Lung (tissue), 16 donors: ENCODE results near the gene SLC35E1. TPM values are rescaled to one million over a fixed set of nuclear protein-coding genes. Genes with fewer than 3 reads are reported as not detected.

Source experiments
- ATAC-seq: fragments of 200-7000 bp; cut with Tn5 transposase; one replicate; pipeline ENCODE4 v1.9.1; 2020; ENCODE audit warnings: moderate number of reproducible peaks; ENCODE audit not compliant: insufficient read depth, low FRiP score
- DNase-seq, 3 donors: peaks; one replicate each; pipeline ENCODE4 v3.0.0-alpha.2; 2013 to 2017
- H3K27ac ChIP-seq, 2 donors: one replicate each; pipeline ENCODE4 v1.5.1; 2013; ENCODE audit warnings: mild to moderate bottlenecking in 2 of 2, moderate library complexity in 2 of 2, control low read depth in 1 of 2, inconsistent platforms in 1 of 2, low read depth in 1 of 2, low read length in 1 of 2
- H3K27me3 ChIP-seq, 3 donors: one replicate each; pipeline ENCODE4 v1.5.1; 2013; ENCODE audit warnings: low read length in 2 of 3; ENCODE audit not compliant: control insufficient read depth in 3 of 3, insufficient read depth in 3 of 3
- H3K36me3 ChIP-seq, 4 donors: one replicate each; pipeline ENCODE4 v1.5.1; 2013; ENCODE audit warnings: low read length in 4 of 4, mild to moderate bottlenecking in 1 of 4, moderate library complexity in 1 of 4; ENCODE audit not compliant: control insufficient read depth in 4 of 4, insufficient read depth in 4 of 4
- H3K4me1 ChIP-seq, 5 donors: one replicate each; pipeline ENCODE4 v1.5.1; 2013; ENCODE audit warnings: low read length in 5 of 5, mild to moderate bottlenecking in 2 of 5, moderate library complexity in 1 of 5; ENCODE audit not compliant: control insufficient read depth in 5 of 5, insufficient read depth in 5 of 5
- H3K4me3 ChIP-seq: one replicate; pipeline ENCODE4 v1.5.1; 2013; ENCODE audit warnings: mild to moderate bottlenecking, control low read depth, moderate library complexity
- H3K9ac ChIP-seq, 2 donors: one replicate each; pipeline ENCODE4 v1.5.1; 2013; ENCODE audit warnings: low read length in 2 of 2, control low read depth in 1 of 2; ENCODE audit not compliant: insufficient read depth in 1 of 2
- H3K9me3 ChIP-seq, 4 donors: one replicate each; pipeline ENCODE4 v1.5.1; 2013; ENCODE audit warnings: low read length in 3 of 4, mild to moderate bottlenecking in 1 of 4, moderate library complexity in 1 of 4; ENCODE audit not compliant: control insufficient read depth in 4 of 4, insufficient read depth in 3 of 4
- WGBS, 2 donors: extraction: QIAGEN DNeasy Blood & Tissue Kit; methylation state at CpG; one replicate each; pipeline ENCODE4 v1.1.7; 2013; 5-methylcytosine and 5-hydroxymethylcytosine counted together
- long read RNA-seq, 5 donors: transcript quantifications; one replicate each; lab custom pipeline, GENCODE V29; 2026
- polyA plus RNA-seq, 2 donors: library from polyadenylated mRNA; stranded (reverse); fragments of 200-250 nt; gene quantifications; one replicate each; pipeline ENCODE4 v1.2.1, GENCODE V29; 2013
- total RNA-seq, 2 donors: library from RNA; depleted of rRNA in 1 of 2; stranded (reverse); fragments of >200 nt in 1 of 2; gene quantifications; one replicate each; pipeline ENCODE4 v1.2.1, GENCODE V29; 2014 to 2021
- TF ChIP-seq, protein P1 (sequence below): IDR thresholded peaks from 2 replicates; pipeline ENCODE4 v1.5.1; 2012; ENCODE audit warnings: mild to moderate bottlenecking; ENCODE audit errors: control extremely low read depth, extremely low read depth
- donor health status: control.
- donor health status: control.
- donor health status: Bipolar disorder and iron deficiency.
- donor health status: healthy.
- donor health status: DM: yes; HTN: yes; CAD: no.

Gene SLC35E1
- total RNA-seq (10 to 100 TPM; 30.3 to 58.1 TPM), polyA plus RNA-seq (10 to 100 TPM; 24.9 to 36.4 TPM)
- long read RNA-seq, donor 1, full-length matches to known transcripts = 23 of 34 reads
- long read RNA-seq, donor 1, partial matches to known transcripts = 11 of 34 reads
- long read RNA-seq, donor 1, other reads (novel, unspliced or antisense) = 0 of 34 reads
- long read RNA-seq, donor 2, full-length matches to known transcripts = 4 of 16 reads
- long read RNA-seq, donor 2, partial matches to known transcripts = 12 of 16 reads
- long read RNA-seq, donor 2, other reads (novel, unspliced or antisense) = 0 of 16 reads
- long read RNA-seq, donor 3, full-length matches to known transcripts = 6 of 6 reads
- long read RNA-seq, donor 3, partial matches to known transcripts = 0 of 6 reads
- long read RNA-seq, donor 3, other reads (novel, unspliced or antisense) = 0 of 6 reads
- long read RNA-seq, donor 4, full-length matches to known transcripts = 6 of 15 reads
- long read RNA-seq, donor 4, partial matches to known transcripts = 9 of 15 reads
- long read RNA-seq, donor 4, other reads (novel, unspliced or antisense) = 0 of 15 reads
- long read RNA-seq, donor 5, full-length matches to known transcripts = 21 of 26 reads
- long read RNA-seq, donor 5, partial matches to known transcripts = 5 of 26 reads
- long read RNA-seq, donor 5, other reads (novel, unspliced or antisense) = 0 of 26 reads

DNA sequence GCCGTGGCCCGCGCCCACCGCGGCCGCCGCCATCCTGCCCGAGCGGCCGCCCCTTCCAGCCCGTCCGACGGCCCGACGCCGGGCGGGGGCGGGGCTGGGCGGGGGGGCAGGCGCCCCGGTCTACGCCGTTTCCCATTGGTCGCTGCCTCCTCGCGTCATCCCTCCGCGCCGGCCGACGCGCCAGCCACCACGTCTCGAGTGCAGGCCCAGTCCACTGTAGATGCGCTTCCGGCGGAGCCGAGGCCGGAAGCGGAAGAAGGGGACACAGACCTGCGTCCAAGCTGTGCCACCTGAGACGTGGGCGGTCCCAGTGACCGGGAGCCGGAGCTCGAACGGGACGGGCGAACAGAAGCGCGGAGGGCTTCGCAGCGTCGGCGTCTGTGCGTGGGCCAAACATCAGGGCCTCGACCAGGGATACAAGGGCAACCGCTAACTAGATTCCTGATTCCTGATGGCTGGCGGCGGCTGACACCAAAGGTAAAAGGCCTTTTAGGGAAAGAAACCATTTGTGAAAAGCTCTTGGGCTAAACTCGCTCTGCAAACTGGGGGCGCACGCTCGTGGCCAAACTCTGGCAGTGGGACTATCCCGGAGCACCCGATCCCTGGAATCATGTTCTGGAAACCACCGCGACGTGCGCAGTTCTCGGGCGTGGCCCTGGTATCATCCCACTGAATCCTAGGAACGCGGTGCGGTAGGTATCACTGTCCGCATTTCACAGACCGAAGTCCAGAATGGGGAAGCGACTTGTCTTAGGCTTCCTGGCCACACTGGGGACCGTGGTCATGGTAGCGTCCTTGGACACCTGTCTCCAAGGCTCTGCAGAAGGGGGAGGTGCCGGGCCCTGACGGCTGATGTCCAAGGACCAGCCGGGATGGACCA lies at the start of gene SLC35E1:
Gene SLC35E1 (minus strand): TSS at position 84 of the 880 bp plus-strand sequence. CDS start 51 bp downstream, at position 33.
- Histone ChIP-seq H3K4me3 (peak within 1 kb of the TSS; percentile 92), H3K36me3 (peaks cover 0 to 27% (median 9%) of the 10 kb centered on the region in 4 donors), H3K27ac (peak within 1 kb of the TSS; percentile 81 to 94), H3K9me3 (no peaks in the 10 kb centered on the region), H3K4me1 (peaks cover 2 to 22% (median 7%) of the 10 kb centered on the region in 5 donors), H3K9ac (peak within 1 kb of the TSS; percentile 73 to 74), H3K27me3 (no peaks in the 10 kb centered on the region)
- DNase-seq (peak; percentile 95 to 97 (median 97)), ATAC-seq (peak; percentile 90)
- WGBS, 2 donors = 0% methylated on average over 79 to 83 of the region's 83 CpGs
- TF ChIP-seq, protein P1, sequence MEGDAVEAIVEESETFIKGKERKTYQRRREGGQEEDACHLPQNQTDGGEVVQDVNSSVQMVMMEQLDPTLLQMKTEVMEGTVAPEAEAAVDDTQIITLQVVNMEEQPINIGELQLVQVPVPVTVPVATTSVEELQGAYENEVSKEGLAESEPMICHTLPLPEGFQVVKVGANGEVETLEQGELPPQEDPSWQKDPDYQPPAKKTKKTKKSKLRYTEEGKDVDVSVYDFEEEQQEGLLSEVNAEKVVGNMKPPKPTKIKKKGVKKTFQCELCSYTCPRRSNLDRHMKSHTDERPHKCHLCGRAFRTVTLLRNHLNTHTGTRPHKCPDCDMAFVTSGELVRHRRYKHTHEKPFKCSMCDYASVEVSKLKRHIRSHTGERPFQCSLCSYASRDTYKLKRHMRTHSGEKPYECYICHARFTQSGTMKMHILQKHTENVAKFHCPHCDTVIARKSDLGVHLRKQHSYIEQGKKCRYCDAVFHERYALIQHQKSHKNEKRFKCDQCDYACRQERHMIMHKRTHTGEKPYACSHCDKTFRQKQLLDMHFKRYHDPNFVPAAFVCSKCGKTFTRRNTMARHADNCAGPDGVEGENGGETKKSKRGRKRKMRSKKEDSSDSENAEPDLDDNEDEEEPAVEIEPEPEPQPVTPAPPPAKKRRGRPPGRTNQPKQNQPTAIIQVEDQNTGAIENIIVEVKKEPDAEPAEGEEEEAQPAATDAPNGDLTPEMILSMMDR = no peak

DNA sequence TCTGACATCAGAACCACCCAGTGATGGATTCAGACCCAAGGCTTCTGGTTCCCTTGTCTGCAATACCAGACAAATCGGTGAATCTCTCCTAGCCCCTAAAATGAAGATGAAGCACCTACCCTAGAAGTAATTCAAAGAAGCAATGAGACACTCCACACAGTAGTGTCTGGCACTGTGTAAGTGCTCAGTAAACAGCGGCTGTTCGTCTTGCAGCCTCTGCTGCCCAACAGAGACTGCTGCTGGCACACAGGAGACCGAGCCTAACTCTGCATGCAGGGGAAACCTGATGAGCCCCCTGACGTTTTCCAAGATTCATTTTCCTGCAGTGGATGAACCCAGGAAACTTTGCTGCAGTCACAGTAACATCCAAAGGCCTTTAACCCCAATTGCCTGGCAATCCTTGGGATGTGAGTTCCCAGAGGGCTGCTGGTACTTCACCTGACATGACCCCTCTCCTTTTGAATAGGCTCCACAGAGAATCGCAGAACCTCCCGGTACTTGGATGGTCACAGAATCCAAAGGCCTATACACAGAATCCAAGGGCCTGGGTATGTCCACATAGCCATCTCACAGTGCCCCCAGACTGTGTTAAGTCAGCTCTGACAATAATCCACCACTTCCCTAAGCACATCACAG lies 49.1 kb upstream of the SLC35E1 start:
- WGBS, 2 donors = 74 to 83% methylated on average over 7 of the region's 7 CpGs
- H3K9me3 ChIP-seq = no peaks in the 10 kb centered on the region
- DNase-seq (no peak), ATAC-seq (no peak)
- peaks cover 0 to 5% (median 4%) of the 10 kb centered on the region in 4 donors for H3K36me3 ChIP-seq
- TF ChIP-seq, protein P1 = no peak
- H3K4me1 ChIP-seq = peaks cover 3 to 30% (median 6%) of the 10 kb centered on the region in 5 donors
- no peak overlapping the region for H3K4me3 ChIP-seq
- H3K27ac ChIP-seq = no peak overlapping the region
- no peaks in the 10 kb centered on the region for H3K27me3 ChIP-seq
- H3K9ac ChIP-seq = no peak overlapping the region

DNA sequence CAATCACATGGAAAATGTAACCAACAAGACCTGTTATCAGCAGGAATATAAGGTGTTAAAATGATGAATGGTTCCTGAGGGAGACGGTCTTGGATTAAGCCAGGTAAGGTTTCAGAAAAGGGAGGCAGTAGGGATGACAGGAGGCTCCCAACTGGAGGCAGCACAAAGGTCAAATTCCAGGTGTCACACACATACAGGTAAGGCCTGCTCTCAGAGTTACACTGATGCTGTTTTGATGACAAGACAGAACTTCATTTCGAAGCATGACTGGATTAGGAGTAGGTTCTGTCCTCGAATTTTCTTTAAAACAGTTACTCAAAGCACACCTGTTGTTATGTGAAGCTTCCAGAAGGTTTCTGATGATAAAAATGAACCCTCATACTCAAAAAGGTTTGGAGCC lies 48.4 kb upstream of the SLC35E1 start:
- no peak overlapping the region for H3K4me3 ChIP-seq
- no peaks in the 10 kb centered on the region for H3K27me3 ChIP-seq
- no peaks in the 10 kb centered on the region for H3K9me3 ChIP-seq
- H3K36me3 ChIP-seq = peaks cover 0 to 5% (median 4%) of the 10 kb centered on the region in 4 donors
- DNase-seq (no peak), ATAC-seq (no peak)
- TF ChIP-seq, protein P1 = no peak
- no peak overlapping the region for H3K9ac ChIP-seq
- no peak overlapping the region for H3K27ac ChIP-seq
- H3K4me1 ChIP-seq = peaks cover 0 to 29% (median 2%) of the 10 kb centered on the region in 5 donors
- 73 to 88% methylated on average over 3 of the region's 3 CpGs for WGBS, 2 donors
